Endothelial cell of umbilical vein (primary cell): ENCODE results near the gene MRPL14. TPM values are rescaled to one million over a fixed set of nuclear protein-coding genes. Genes with fewer than 3 reads are reported as not detected.

Source experiments
- BruUV-seq: library from RNA; stranded (reverse); fragments of 400-500 nt; replicated peaks from 2 replicates; lab custom pipeline; 2021; lab: Mats Ljungman, UMichigan
- CTCF ChIA-PET: fragments of 300-600, 350-600 bp; sonication (Branson Sonifier 250); formaldehyde crosslinking; loops from one replicate; lab custom pipeline; 2021; ENCODE audit warnings: antibody characterized with exemption, inconsistent platforms; lab: Charles Lee
- POLR2A ChIA-PET: fragments of 300-600, 350-600 bp; sonication (Branson Sonifier 250); formaldehyde crosslinking; loops from one replicate; lab custom pipeline; 2021; ENCODE audit warnings: antibody characterized with exemption, inconsistent platforms; lab: Charles Lee
- DNase-seq: peaks from one replicate; pipeline ENCODE4 v3.0.0-alpha.2; 2011; ENCODE audit warnings: low read depth, low spot score
- FAIRE-seq: peaks from 2 replicates; lab custom pipeline; 2011; peaks lifted over from hg19 to GRCh38; lab: Jason Lieb, UNC
- H2AFZ ChIP-seq: 2 replicates; pipeline ENCODE4 v1.6.0; 2012; ENCODE audit warnings: low read depth, low read length, control low read depth, inconsistent platforms
- H3K27ac ChIP-seq: 2 replicates; pipeline ENCODE4 v1.5.1; 2011; ENCODE audit warnings: low read depth, mild to moderate bottlenecking, control low read depth, low read length, moderate library complexity; ENCODE audit not compliant: insufficient read depth
- H3K27me3 ChIP-seq, 2 experiments: 2 replicates each; pipeline versions ENCODE4 v1.6.0 to v1.6.1; 2011; ENCODE audit warnings: low read length in 2 of 2, mixed read lengths in 1 of 2; ENCODE audit not compliant: control insufficient read depth in 2 of 2, insufficient read depth in 2 of 2
- H3K36me3 ChIP-seq, 2 experiments: 2 replicates in 1 of 2; 3 replicates in 1 of 2; pipeline ENCODE4 v1.5.1; 2011; ENCODE audit warnings: low read length in 2 of 2, mild to moderate bottlenecking in 1 of 2, moderate library complexity in 1 of 2; ENCODE audit not compliant: control insufficient read depth in 2 of 2, insufficient read depth in 2 of 2; ENCODE audit errors: extremely low read depth in 1 of 2
- H3K4me1 ChIP-seq: 3 replicates; pipeline ENCODE4 v1.5.1; 2011; ENCODE audit warnings: mild to moderate bottlenecking, low read length; ENCODE audit not compliant: control insufficient read depth, insufficient read depth; ENCODE audit errors: extremely low read depth
- H3K4me2 ChIP-seq: 2 replicates; pipeline ENCODE4 v1.6.1; 2011; ENCODE audit warnings: low read length, control low read depth, mixed read lengths; ENCODE audit not compliant: insufficient read depth
- H3K4me3 ChIP-seq, 3 experiments: fragments of 200-600 bp in 1 of 3; sonication (generic), shearing (Covaris generic) in 1 of 3; replicated peaks in 1 of 3; 2 replicates each; pipeline ENCODE4 v1.5.1; 2011 to 2016; ENCODE audit warnings: control low read depth in 3 of 3, low read length in 3 of 3, mild to moderate bottlenecking in 2 of 3, inconsistent platforms in 1 of 3, low read depth in 1 of 3, moderate library complexity in 1 of 3; ENCODE audit not compliant: insufficient read depth in 1 of 3
- H3K79me2 ChIP-seq: 2 replicates; pipeline ENCODE4 v1.6.0; 2012; ENCODE audit warnings: low read length, inconsistent platforms; ENCODE audit not compliant: control insufficient read depth, insufficient read depth
- H3K9ac ChIP-seq: replicated peaks from 2 replicates; pipeline ENCODE3; 2011; ENCODE audit warnings: low read length, control low read depth; ENCODE audit not compliant: insufficient read depth; ENCODE audit errors: extremely low read depth
- H3K9me1 ChIP-seq: replicated peaks from 3 replicates; pipeline ENCODE4 v1.6.0; 2011; ENCODE audit warnings: mild to moderate bottlenecking, low read length; ENCODE audit not compliant: control insufficient read depth, insufficient read depth; ENCODE audit errors: extremely low read depth
- H3K9me3 ChIP-seq: replicated peaks from 2 replicates; pipeline ENCODE4 v1.5.1; 2012; ENCODE audit warnings: low read length, inconsistent platforms; ENCODE audit not compliant: control insufficient read depth, insufficient read depth
- H4K20me1 ChIP-seq: replicated peaks from 2 replicates; pipeline ENCODE3; 2011; ENCODE audit warnings: mild to moderate bottlenecking, low read length; ENCODE audit not compliant: control insufficient read depth, insufficient read depth; ENCODE audit errors: extremely low read depth
- CTCF ChIP-seq, 2 donors: IDR thresholded peaks; 1 replicate in 1 of 2; 2 replicates in 1 of 2; pipeline ENCODE4 v1.5.1; 2011; ENCODE audit warnings: low read length in 2 of 2, mild to moderate bottlenecking in 2 of 2, moderate library complexity in 2 of 2, control low read depth in 1 of 2, inconsistent platforms in 1 of 2, low read depth in 1 of 2; ENCODE audit not compliant: insufficient read depth in 1 of 2; ENCODE audit errors: extremely low read depth in 1 of 2
- EZH2 ChIP-seq: IDR thresholded peaks from 2 replicates; pipeline ENCODE4 v1.6.1; 2012; ENCODE audit warnings: borderline replicate concordance, low read depth, mild to moderate bottlenecking, moderate library complexity, low read length, inconsistent platforms; ENCODE audit not compliant: severe bottlenecking
- FOS ChIP-seq: IDR thresholded peaks from 2 replicates; pipeline ENCODE4 v1.6.1; 2011; ENCODE audit warnings: mild to moderate bottlenecking, low read length, moderate library complexity, borderline replicate concordance; ENCODE audit not compliant: insufficient read depth
- POLR2A ChIP-seq: IDR thresholded peaks from 2 replicates; pipeline ENCODE4 v1.6.1; 2012; ENCODE audit warnings: low read depth, mild to moderate bottlenecking, control low read depth, low read length
- POLR2AphosphoS5 ChIP-seq: IDR thresholded peaks from 2 replicates; pipeline ENCODE4 v1.6.1; 2012; ENCODE audit warnings: low read depth, mild to moderate bottlenecking, control low read depth, low read length, moderate library complexity; ENCODE audit not compliant: insufficient read depth
- dilution Hi-C: fragments of 300-500 bp; cut with MboI; formaldehyde crosslinking; loops from one replicate; pipeline ENCODE4 v1.15.0; 2019; ENCODE audit warnings: low sequenced_read_pairs; ENCODE audit not compliant: extremely low pct_ligation_motif_present
- intact Hi-C: fragments of 100-400 bp; cut with micrococcal nuclease; formaldehyde crosslinking; loops from one replicate; pipeline ENCODE4 v1.10.0; 2022
- polyA plus RNA-seq, 4 experiments: library from polyadenylated mRNA; depleted of rRNA in 3 of 4; stranded (reverse) in 3 of 4; unstranded in 1 of 4; fragments of >200 nt; gene quantifications; 2 replicates each; pipeline versions ENCODE4 v1.2.1 to v1.2.3, GENCODE V29; 2011 to 2012; ENCODE audit warnings: missing spikeins in 1 of 4
- total RNA-seq: library from RNA; stranded (reverse); gene quantifications from 2 replicates; pipeline ENCODE4 v1.2.3, GENCODE V29; 2021

MRPL14 gene
- total and polyA plus RNA-seq, 2 donors (not counting 3 experiments of a cell fraction or from before 2014, with no cell fraction given): 68.1 to 103 TPM

GRCh38 chr6:44129841-44130322 lies 2.6 kb upstream of the MRPL14 start:
- no peaks in the 10 kb centered on the region for H3K36me3 ChIP-seq
- no peak overlapping the region for H3K4me3 ChIP-seq
- BruUV-seq: no TSS peak
- no peaks in the 10 kb centered on the region for H4K20me1 ChIP-seq
- H2AFZ ChIP-seq: no peak overlapping the region
- ChIA-PET CTCF (interaction anchor here (6.2 kb wide), 1 partner anchor 32 kb away, joined by 62 read pairs; no protein-coding TSS in a partner anchor), POLR2A (no interaction called here)
- dilution Hi-C loops: no loop called here
- intact Hi-C loops: no loop called here
- H3K27me3 ChIP-seq: no peaks in the 10 kb centered on the region
- H3K9ac ChIP-seq: no peak overlapping the region
- no peaks in the 10 kb centered on the region for H3K9me3 ChIP-seq
- no peak for DNase-seq
- peaks cover 29% of the 10 kb centered on the region for H3K79me2 ChIP-seq
- H3K4me2 ChIP-seq: no peak overlapping the region
- H3K27ac ChIP-seq: no peak overlapping the region
- H3K4me1 ChIP-seq: peaks cover 21% of the 10 kb centered on the region
- H3K9me1 ChIP-seq: no peaks in the 10 kb centered on the region
- TF ChIP-seq CTCF (IDR thresholded peaks at IDR 0.05; ENCODE audit: extremely low read depth in 1 of 2, insufficient read depth in 1 of 2, low read depth in 1 of 2, low read length in 2 of 2) (no peak), POLR2AphosphoS5 (no peak), EZH2 (no peak), FOS (no peak), POLR2A (no peak)
- no peak for FAIRE-seq
